VCaP (cell line): ENCODE measurements around the gene SPATA2.
A peak's percentile ranks its signal among the peaks of the same experiment; 100 is the strongest.

Source experiments
- H3K27ac ChIP-seq: fragments of 450-650 bp; 2 replicates; pipeline ENCODE4 v1.5.1; 2017
- CTCF ChIP-seq: fragments of 450-650 bp; conservative IDR thresholded peaks from 2 replicates; pipeline ENCODE4 v1.5.1; 2017; ENCODE audit warnings: mild to moderate bottlenecking, moderate library complexity

SPATA2 gene

GRCh38 chr20:49925901-49926454, 10.6 kb upstream of the SPATA2 start:
- H3K27ac ChIP-seq, result no peak overlapping the region
- TF ChIP-seq CTCF, result no peak

GRCh38 chr20:49924247-49924646, 8.9 kb upstream of the SPATA2 start:
- no peak overlapping the region for H3K27ac ChIP-seq
- TF ChIP-seq CTCF, result no peak

- no peak for TF ChIP-seq CTCF
These were observed 4.1 kb upstream of the SPATA2 start for GRCh38 chr20:49919461-49919860.

GRCh38 chr20:49919009-49919408, 3.7 kb upstream of the SPATA2 start:
- no peak overlapping the region for H3K27ac ChIP-seq
- TF ChIP-seq CTCF, result no peak

More at GRCh38 chr20:49919461-49919860, 4.1 kb upstream of the SPATA2 start:
- H3K27ac ChIP-seq, result no peak overlapping the region

GRCh38 chr20:49918446-49918845, 3.1 kb upstream of the SPATA2 start:
- TF ChIP-seq CTCF, result no peak
- peak overlapping the region; percentile 100; the same call in 1 of the 2 replicates for H3K27ac ChIP-seq

- TF ChIP-seq CTCF, result no peak
- H3K27ac ChIP-seq, result peak overlapping the region; percentile 100
These were observed 1.0 kb upstream of the SPATA2 start for GRCh38 chr20:49916146-49917002.

GRCh38 chr20:49915118-49915379, 280 bp downstream of the SPATA2 start:
- TF ChIP-seq CTCF, result no peak; the same call in 1 of the 2 replicates
- peak overlapping the region; percentile 100 for H3K27ac ChIP-seq
